ENCODE results near the gene ZNF91.

DNA sequence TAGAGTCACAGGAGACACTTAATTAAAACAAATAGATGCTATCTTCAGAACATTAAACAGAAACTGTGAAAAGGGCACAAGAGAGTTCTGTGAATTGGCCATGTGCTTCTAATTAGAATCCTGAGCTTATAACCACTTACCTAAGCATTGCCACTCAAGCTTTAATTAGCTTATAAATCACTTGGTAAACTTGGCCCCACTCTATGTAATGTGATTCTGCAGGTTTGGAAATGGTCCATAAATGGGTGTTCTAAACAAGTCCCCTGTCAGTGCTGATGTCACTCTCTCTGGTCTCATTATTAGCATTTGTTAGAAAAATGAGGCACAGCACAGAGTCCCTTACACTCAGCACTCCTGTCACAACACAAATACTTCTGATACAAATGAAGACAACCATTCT lies 18.0 kb downstream of the ZNF91 start:
- TF ChIP-seq CTCF (optimal IDR thresholded peaks at IDR 0.05 in 1 of 3, IDR thresholded peaks at IDR 0.05 in 1 of 3, conservative IDR thresholded peaks at IDR 0.05 in 1 of 3; ENCODE audit: extremely low read depth in 1 of 3, insufficient read depth in 2 of 3, low read length in 3 of 3), result no peak
- TF ChIP-seq EZH2 (IDR thresholded peaks at IDR 0.05; ENCODE audit: low read length), result no peak
